Vagina (tissue), 2 donors: ENCODE data around the gene TDG. TPM values are rescaled to one million over a fixed set of nuclear protein-coding genes. Genes with fewer than 3 reads are reported as not detected.
"Not testable (repeated sequence)": the region's sequence is repeated elsewhere in the genome, so short reads cannot be mapped to it uniquely, and the experiment has no call there.

ENCODE experiments used
- DNase-seq, 2 donors: peaks; one replicate each; pipeline ENCODE4 v3.0.0-alpha.2; 2017; ENCODE audit errors: extremely low spot score in 2 of 2
- H3K27ac ChIP-seq: fragments of 200-600 bp; sonication (generic); one replicate; pipeline ENCODE4 v1.5.1; 2019
- H3K27me3 ChIP-seq: fragments of 200-600 bp; sonication (generic); one replicate; pipeline ENCODE4 v1.5.1; 2019
- H3K36me3 ChIP-seq, 2 donors: fragments of 200-600 bp; sonication (generic); one replicate each; pipeline ENCODE4 v1.5.1; 2017 to 2019
- H3K4me1 ChIP-seq: fragments of 200-600 bp; sonication (generic); one replicate; pipeline ENCODE4 v1.5.1; 2019
- H3K4me3 ChIP-seq, 2 donors: fragments of 200-600 bp; sonication (generic); 1 replicate in 1 of 2; 2 replicates in 1 of 2; pipeline ENCODE4 v1.5.1; 2016 to 2019
- H3K9me3 ChIP-seq: fragments of 200-600 bp; sonication (generic); one replicate; pipeline ENCODE4 v1.5.1; 2019
- CTCF ChIP-seq, 3 experiments: fragments of 450-650 bp in 2 of 3; fragments of 200-600 bp in 1 of 3; sonication (generic) in 1 of 3; IDR thresholded peaks; one replicate each; pipeline ENCODE4 v1.5.1; 2017 to 2019; ENCODE audit warnings: antibody characterized with exemption in 3 of 3, mild to moderate bottlenecking in 2 of 3, moderate library complexity in 2 of 3
- POLR2A ChIP-seq, 2 donors: fragments of 450-650 bp; IDR thresholded peaks; one replicate each; pipeline ENCODE4 v1.6.1; 2017; ENCODE audit warnings: antibody characterized with exemption in 2 of 2, mild to moderate bottlenecking in 2 of 2, moderate library complexity in 2 of 2
- POLR2AphosphoS5 ChIP-seq, 2 donors: sonication (generic); formaldehyde crosslinking; IDR thresholded peaks; one replicate each; pipeline ENCODE4 v1.9.0; 2017; ENCODE audit warnings: antibody characterized with exemption in 2 of 2, mild to moderate bottlenecking in 2 of 2, low read depth in 1 of 2; ENCODE audit not compliant: insufficient read depth in 1 of 2
- intact Hi-C: fragments of 100-400 bp; cut with DNase I; formaldehyde crosslinking; loops from one replicate; pipeline ENCODE4 v1.15.1; 2023
- total RNA-seq: library from RNA; depleted of rRNA; stranded (reverse); fragments of >200 nt; gene quantifications from one replicate; pipeline ENCODE4 v1.2.3, GENCODE V29; 2016

TDG gene
- total RNA-seq, 1 donor from 2014 or later: 24.6 TPM

- Histone ChIP-seq H3K36me3 (no peaks in the 10 kb centered on the region), H3K27ac (no peak overlapping the region), H3K9me3 (no peaks in the 10 kb centered on the region), H3K4me3 (no peak overlapping the region), H3K4me1 (no peaks in the 10 kb centered on the region), H3K27me3 (no peaks in the 10 kb centered on the region)
- TF ChIP-seq POLR2A (IDR thresholded peaks at IDR 0.05) (no peak), CTCF (IDR thresholded peaks at IDR 0.05) (no peak), POLR2AphosphoS5 (IDR thresholded peaks at IDR 0.05; ENCODE audit: insufficient read depth in 1 of 2, low read depth in 1 of 2) (peak in 1 of 2 donors; percentile 68)
- no peak for DNase-seq
- intact Hi-C loops: no loop called here
These were observed 45.6 kb downstream of the TDG start for GRCh38 chr12:104011253-104011652.

- no peaks in the 10 kb centered on the region for H3K4me1 ChIP-seq
- H3K4me3 ChIP-seq: no peak overlapping the region
- H3K27ac ChIP-seq: no peak overlapping the region
- intact Hi-C loops: no loop called here
- H3K36me3 ChIP-seq: no peaks in the 10 kb centered on the region
- no peaks in the 10 kb centered on the region for H3K27me3 ChIP-seq
- TF ChIP-seq POLR2AphosphoS5 (IDR thresholded peaks at IDR 0.05; ENCODE audit: insufficient read depth in 1 of 2, low read depth in 1 of 2) (no peak), POLR2A (IDR thresholded peaks at IDR 0.05) (no peak), CTCF (IDR thresholded peaks at IDR 0.05) (no peak)
- no peak for DNase-seq
- H3K9me3 ChIP-seq: no peaks in the 10 kb centered on the region
These were observed 46.7 kb downstream of the TDG start for GRCh38 chr12:104012331-104012730.

- intact Hi-C loops, H3K36me3 ChIP-seq, H3K9me3 ChIP-seq, H3K4me3 ChIP-seq, DNase-seq, H3K27ac ChIP-seq, H3K27me3 ChIP-seq, H3K4me1 ChIP-seq: not testable (repeated sequence)
These were observed 56.2 kb downstream of the TDG start for GRCh38 chr12:104021862-104022261.

GRCh38 chr12:104022786-104023185 lies 57.1 kb downstream of the TDG start:
- H3K36me3 ChIP-seq: no peaks in the 10 kb centered on the region

GRCh38 chr12:104023710-104024109 lies 58.0 kb downstream of the TDG start:
- Histone ChIP-seq H3K9me3 (peaks cover 5% of the 10 kb centered on the region), H3K4me1 (no peaks in the 10 kb centered on the region), H3K36me3 (no peaks in the 10 kb centered on the region), H3K27me3 (no peaks in the 10 kb centered on the region), H3K27ac (no peak overlapping the region), H3K4me3 (no peak overlapping the region)
- intact Hi-C loops: no loop called here
- DNase-seq: no peak
- TF ChIP-seq CTCF (IDR thresholded peaks at IDR 0.05): no peak
- no peak for TF ChIP-seq POLR2AphosphoS5 (IDR thresholded peaks at IDR 0.05; ENCODE audit: insufficient read depth in 1 of 2, low read depth in 1 of 2)
- no peak for TF ChIP-seq POLR2A (IDR thresholded peaks at IDR 0.05)

More at GRCh38 chr12:104022786-104023185, 57.1 kb downstream of the TDG start:
- Histone ChIP-seq H3K27ac (no peak overlapping the region), H3K4me3 (no peak overlapping the region), H3K9me3 (peaks cover 5% of the 10 kb centered on the region), H3K27me3 (no peaks in the 10 kb centered on the region), H3K4me1 (no peaks in the 10 kb centered on the region)
- intact Hi-C loops: no loop called here
- no peak for DNase-seq
- TF ChIP-seq POLR2AphosphoS5 (IDR thresholded peaks at IDR 0.05; ENCODE audit: insufficient read depth in 1 of 2, low read depth in 1 of 2) (no peak), CTCF (IDR thresholded peaks at IDR 0.05) (no peak), POLR2A (IDR thresholded peaks at IDR 0.05) (no peak)

- Histone ChIP-seq H3K4me3 (no peak overlapping the region), H3K36me3 (no peaks in the 10 kb centered on the region), H3K9me3 (peaks cover 5% of the 10 kb centered on the region), H3K27me3 (no peaks in the 10 kb centered on the region), H3K4me1 (no peaks in the 10 kb centered on the region), H3K27ac (no peak overlapping the region)
- no peak for DNase-seq
- TF ChIP-seq POLR2AphosphoS5 (IDR thresholded peaks at IDR 0.05; ENCODE audit: insufficient read depth in 1 of 2, low read depth in 1 of 2): no peak
- no peak for TF ChIP-seq POLR2A (IDR thresholded peaks at IDR 0.05)
- no peak for TF ChIP-seq CTCF (IDR thresholded peaks at IDR 0.05)
- intact Hi-C loops: no loop called here
These were observed 58.7 kb downstream of the TDG start for GRCh38 chr12:104024348-104024747.
